Fibroblast of the aortic adventitia (primary cell): ENCODE measurements around the gene HSPB7. TPM values are rescaled to one million over a fixed set of nuclear protein-coding genes. Genes with fewer than 3 reads are reported as not detected.

Experiments
- DNase-seq: peaks from one replicate; pipeline ENCODE4 v3.0.0-alpha.2; 2010; ENCODE audit warnings: low read depth
- H3K4me3 ChIP-seq: 2 replicates; pipeline ENCODE4 v1.5.1; 2011; ENCODE audit warnings: low read depth, mild to moderate bottlenecking, control low read depth, low read length, moderate library complexity
- CTCF ChIP-seq: IDR thresholded peaks from 2 replicates; pipeline ENCODE4 v1.5.1; 2011; ENCODE audit warnings: mild to moderate bottlenecking, low read length, control low read depth, inconsistent platforms; ENCODE audit not compliant: insufficient read depth
- total RNA-seq: library from RNA; depleted of rRNA; stranded (reverse); fragments of >200 nt; gene quantifications from 2 replicates; pipeline ENCODE4 v1.2.3, GENCODE V29; 2012; ENCODE audit warnings: low replicate concordance

Gene HSPB7
- total RNA-seq, 1 donor: 8.9 TPM

DNA sequence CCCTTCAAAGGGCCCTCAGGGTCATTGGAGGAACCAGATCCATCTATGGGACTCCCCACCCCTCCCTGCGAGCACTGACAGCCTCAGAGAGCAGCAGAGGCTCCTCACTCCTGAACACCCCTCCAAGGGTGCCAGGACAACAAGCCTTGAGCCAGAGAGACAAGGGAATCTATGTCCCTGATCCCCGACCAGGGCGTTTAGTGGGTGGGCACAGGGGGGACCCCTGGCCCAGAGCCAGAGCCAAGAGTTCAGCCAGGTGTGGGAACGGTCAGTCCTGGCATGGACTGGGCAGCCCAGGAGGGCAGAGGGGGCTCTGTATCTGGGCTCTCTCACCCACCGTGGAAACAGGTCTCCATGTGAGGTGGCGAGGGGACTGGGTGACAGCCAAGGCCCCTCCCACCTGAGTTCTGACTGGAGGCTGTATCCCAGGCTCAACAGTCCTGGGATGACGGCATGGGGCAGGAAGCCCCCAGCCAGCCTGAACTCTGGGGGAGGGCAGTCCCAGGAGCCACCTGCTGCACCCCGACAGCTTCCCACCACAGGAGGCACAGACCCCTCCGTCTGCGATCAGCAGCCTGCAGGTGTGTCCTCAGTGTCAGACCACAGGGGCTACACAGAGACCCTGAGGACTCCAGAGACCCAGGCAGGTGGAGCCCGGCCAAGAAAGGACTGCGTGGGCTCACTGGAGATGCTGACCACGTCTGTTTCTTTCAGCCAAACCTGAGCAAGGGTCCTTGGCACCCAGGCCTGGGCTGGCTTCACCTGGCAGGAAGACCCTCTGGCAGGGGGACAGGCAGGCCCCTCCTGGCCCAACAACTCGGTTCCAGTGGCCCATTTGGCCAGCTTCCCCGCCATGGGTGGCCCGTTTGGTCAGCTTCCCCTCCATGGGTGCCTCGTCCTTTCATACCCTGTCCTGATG lies 25.0 kb downstream of the HSPB7 start:
- no peak for TF ChIP-seq CTCF
- DNase-seq: no peak
- no peak overlapping the region for H3K4me3 ChIP-seq

DNA sequence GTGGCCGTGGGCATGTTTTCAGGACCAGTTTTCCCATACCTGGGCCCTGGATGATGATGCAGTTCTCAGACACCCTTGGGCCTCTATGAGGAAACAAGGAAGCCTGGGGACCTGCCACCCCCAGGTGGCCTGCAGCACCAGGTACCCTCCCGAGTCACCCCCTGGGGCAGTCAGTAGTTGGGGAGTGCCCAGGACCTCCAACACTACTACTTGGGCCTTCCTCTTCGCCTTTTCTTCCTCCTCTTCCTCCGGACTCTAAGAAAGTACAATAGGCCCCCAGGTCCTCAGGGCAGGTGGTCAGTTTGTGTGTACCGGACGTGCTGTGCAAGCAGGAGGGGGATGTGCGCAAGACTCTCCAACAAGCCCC lies 25.7 kb downstream of the HSPB7 start:
- no peak for DNase-seq
- H3K4me3 ChIP-seq: no peak overlapping the region
- no peak for TF ChIP-seq CTCF

GRCh38 chr1:15991427-15992186 lies 26.2 kb downstream of the HSPB7 start:
- DNase-seq: no peak
- H3K4me3 ChIP-seq: no peak overlapping the region
- TF ChIP-seq CTCF: no peak

GRCh38 chr1:15989776-15990175 lies 28.1 kb downstream of the HSPB7 start:
- DNase-seq: no peak
- H3K4me3 ChIP-seq: no peak overlapping the region
- no peak for TF ChIP-seq CTCF

- TF ChIP-seq CTCF: no peak
- no peak overlapping the region for H3K4me3 ChIP-seq
- DNase-seq: no peak
Measured at GRCh38 chr1:15988856-15989736, 28.7 kb downstream of the HSPB7 start.

GRCh38 chr1:15985611-15986297 lies 32.1 kb downstream of the HSPB7 start:
- TF ChIP-seq CTCF: no peak
- no peak for DNase-seq

More at GRCh38 chr1:15985611-15986297, 32.1 kb downstream of the HSPB7 start:
- H3K4me3 ChIP-seq: no peak overlapping the region
